Small intestine (tissue), 7 donors: ENCODE results near the gene TDRKH. TPM values are rescaled to one million over a fixed set of nuclear protein-coding genes. Genes with fewer than 3 reads are reported as not detected.

Experiments
- DNase-seq, 2 donors: peaks; one replicate each; pipeline versions ENCODE4 v3.0.0 to v3.0.0-alpha.2; 2013
- FAIRE-seq: peaks from 2 replicates; lab custom pipeline; 2012; peaks lifted over from hg19 to GRCh38; lab: Jason Lieb, UNC
- H3K27ac ChIP-seq, 3 donors: one replicate each; pipeline ENCODE4 v1.5.1; 2013; ENCODE audit warnings: low read length in 2 of 3, mild to moderate bottlenecking in 2 of 3, control low read depth in 1 of 3, inconsistent platforms in 1 of 3, low read depth in 1 of 3, moderate library complexity in 1 of 3
- H3K27me3 ChIP-seq, 3 donors: one replicate each; pipeline ENCODE4 v1.6.1; 2013; ENCODE audit warnings: low read length in 3 of 3, inconsistent platforms in 1 of 3; ENCODE audit not compliant: control insufficient read depth in 3 of 3, insufficient read depth in 3 of 3
- H3K36me3 ChIP-seq, 3 donors: one replicate each; pipeline ENCODE4 v1.6.1; 2013; ENCODE audit warnings: low read length in 3 of 3, inconsistent platforms in 1 of 3, low read depth in 1 of 3, mild to moderate bottlenecking in 1 of 3, moderate library complexity in 1 of 3; ENCODE audit not compliant: control insufficient read depth in 3 of 3, insufficient read depth in 2 of 3
- H3K4me1 ChIP-seq, 3 donors: one replicate each; pipeline ENCODE4 v1.6.1; 2013; ENCODE audit warnings: low read length in 2 of 3, inconsistent platforms in 1 of 3, low read depth in 1 of 3, mild to moderate bottlenecking in 1 of 3, moderate library complexity in 1 of 3; ENCODE audit not compliant: control insufficient read depth in 3 of 3, insufficient read depth in 2 of 3
- H3K4me3 ChIP-seq, 3 donors: one replicate each; pipeline ENCODE4 v1.5.1; 2013; ENCODE audit warnings: low read length in 3 of 3, control low read depth in 1 of 3, inconsistent platforms in 1 of 3, low read depth in 1 of 3, mild to moderate bottlenecking in 1 of 3, moderate library complexity in 1 of 3
- H3K9me3 ChIP-seq, 2 donors: one replicate each; pipeline ENCODE4 v1.6.1; 2013; ENCODE audit warnings: low read depth in 1 of 2, low read length in 1 of 2; ENCODE audit not compliant: control insufficient read depth in 2 of 2, insufficient read depth in 1 of 2
- WGBS, 3 donors: extraction: QIAGEN DNeasy Blood & Tissue Kit; methylation state at CpG; one replicate each; pipeline ENCODE4 v1.1.7; 2013; 5-methylcytosine and 5-hydroxymethylcytosine counted together
- polyA plus RNA-seq, 4 donors: library from polyadenylated mRNA; stranded (reverse) in 3 of 4; unstranded in 1 of 4; fragments of 200-250 nt in 3 of 4; fragments of 120-200 nt in 1 of 4; gene quantifications; one replicate each; pipeline versions ENCODE4 v1.2.1 to v1.2.3, GENCODE V29; 2013
- donor health status: healthy with polysubstance abuse.
- donor health status: control.
- donor health status: control.
- donor health status: Bipolar disorder and iron deficiency.
- donor health status: healthy.

Gene TDRKH
- polyA plus RNA-seq, 4 donors: 0.22 to 4.2 (median 2.4) TPM

- DNase-seq (no peak), FAIRE-seq (no peak)
- Histone ChIP-seq H3K4me1 (no peaks in the 10 kb centered on the region), H3K27me3 (no peaks in the 10 kb centered on the region), H3K4me3 (no peak overlapping the region), H3K36me3 (peaks cover 0 to 5% (median 2%) of the 10 kb centered on the region in 3 donors), H3K9me3 (no peaks in the 10 kb centered on the region), H3K27ac (no peak overlapping the region)
- 85 to 94% (median 94%) methylated on average over 9 of the region's 9 CpGs for WGBS, 3 donors
Observed at GRCh38 chr1:151811181-151811580, 20.9 kb upstream of the TDRKH start.

GRCh38 chr1:151809985-151810556 is 19.8 kb upstream of the TDRKH start:
- no peak for FAIRE-seq
- Histone ChIP-seq H3K27me3 (peaks cover 0 to 7% (median 0%) of the 10 kb centered on the region in 3 donors), H3K36me3 (peaks cover 0 to 5% (median 2%) of the 10 kb centered on the region in 3 donors), H3K4me3 (no peak overlapping the region), H3K9me3 (no peaks in the 10 kb centered on the region), H3K27ac (no peak overlapping the region), H3K4me1 (no peaks in the 10 kb centered on the region)
- DNase-seq: no peak
- 96 to 97% (median 97%) methylated on average over 1 of the region's 1 CpG for WGBS, 3 donors

DNA sequence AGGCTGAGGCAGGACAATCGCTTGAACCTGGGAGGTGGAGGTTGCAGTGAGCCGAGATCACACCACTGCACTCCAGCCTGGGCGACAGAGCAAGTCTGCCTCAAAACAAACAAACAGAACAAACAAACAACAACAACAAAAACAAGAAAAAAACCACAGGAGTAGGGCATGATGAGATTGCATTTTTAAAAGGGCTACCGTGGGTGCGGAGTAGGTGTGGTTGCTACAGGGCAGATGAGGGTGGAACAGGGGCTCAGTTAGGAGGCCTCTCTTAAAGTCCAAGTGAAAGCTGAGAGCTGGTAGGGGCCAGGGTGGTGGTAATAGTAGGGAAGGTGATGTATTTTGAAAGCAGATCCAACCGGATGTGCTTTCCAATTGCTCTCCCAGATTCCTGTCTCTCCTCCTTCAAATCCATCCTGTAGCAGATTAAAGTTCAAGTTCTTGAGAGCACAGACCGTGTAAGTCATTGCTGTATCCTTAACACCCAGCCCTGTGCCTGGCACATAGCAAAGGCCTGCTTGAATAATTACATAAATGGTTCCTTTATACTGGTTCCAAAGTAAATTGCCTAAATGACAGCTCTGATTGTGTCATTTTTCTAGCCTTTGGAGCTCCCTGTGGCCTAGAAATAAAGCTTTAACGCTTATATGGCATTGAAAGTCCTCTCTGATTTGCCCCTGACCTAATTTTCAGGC is 19.1 kb upstream of the TDRKH start:
- no peaks in the 10 kb centered on the region for H3K9me3 ChIP-seq
- no peak for DNase-seq
- FAIRE-seq: no peak
- peaks cover 0 to 5% (median 0%) of the 10 kb centered on the region in 3 donors for H3K36me3 ChIP-seq
- H3K27me3 ChIP-seq: peaks cover 0 to 12% (median 0%) of the 10 kb centered on the region in 3 donors
- no peak overlapping the region for H3K4me3 ChIP-seq
- 61 to 70% (median 66%) methylated on average over 8 of the region's 8 CpGs for WGBS, 3 donors
- no peaks in the 10 kb centered on the region for H3K4me1 ChIP-seq
- H3K27ac ChIP-seq: no peak overlapping the region

- WGBS, 3 donors: 54 to 56% (median 55%) methylated on average over 1 of the region's 1 CpG
- Histone ChIP-seq H3K9me3 (no peaks in the 10 kb centered on the region), H3K27me3 (peaks cover 0 to 22% (median 0%) of the 10 kb centered on the region in 3 donors), H3K36me3 (peaks cover 0 to 5% (median 0%) of the 10 kb centered on the region in 3 donors), H3K4me1 (no peaks in the 10 kb centered on the region), H3K4me3 (no peak overlapping the region), H3K27ac (no peak overlapping the region)
- DNase-seq (no peak), FAIRE-seq (no peak)
Observed at GRCh38 chr1:151807766-151808165, 17.5 kb upstream of the TDRKH start.

- Histone ChIP-seq H3K9me3 (no peaks in the 10 kb centered on the region), H3K4me1 (no peaks in the 10 kb centered on the region), H3K36me3 (peaks cover 0 to 5% (median 0%) of the 10 kb centered on the region in 3 donors), H3K27ac (no peak overlapping the region), H3K27me3 (peaks cover 0 to 27% (median 0%) of the 10 kb centered on the region in 3 donors), H3K4me3 (no peak overlapping the region)
- no peak for DNase-seq
- WGBS, 3 donors: 58 to 74% (median 59%) methylated on average over 5 of the region's 5 CpGs
- FAIRE-seq: no peak
Observed at GRCh38 chr1:151807131-151807530, 16.8 kb upstream of the TDRKH start.

DNA sequence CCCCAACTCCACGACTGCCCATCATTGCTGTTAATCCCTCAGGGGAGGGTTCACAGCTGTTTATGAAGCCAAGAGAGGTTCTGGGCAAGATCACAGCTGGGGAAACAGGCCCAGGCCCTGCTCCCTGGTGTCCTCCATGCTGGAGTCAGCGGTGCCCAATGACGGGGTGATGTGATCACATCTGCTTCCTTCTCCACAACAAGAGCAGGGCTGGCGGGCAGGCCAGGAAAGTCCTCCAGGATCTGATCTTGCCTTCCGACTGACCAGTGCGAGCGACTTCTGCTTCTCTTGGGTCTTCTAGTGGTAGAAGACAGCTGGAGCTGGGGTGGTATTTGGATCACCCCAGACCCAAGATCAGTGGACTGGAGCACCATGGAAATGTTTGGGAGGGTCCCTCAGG is 15.9 kb upstream of the TDRKH start:
- WGBS, 3 donors: 77 to 87% (median 83%) methylated on average over 7 of the region's 7 CpGs
- H3K27me3 ChIP-seq: peaks cover 0 to 30% (median 0%) of the 10 kb centered on the region in 3 donors
- peaks cover 0 to 3% (median 0%) of the 10 kb centered on the region in 3 donors for H3K36me3 ChIP-seq
- H3K9me3 ChIP-seq: no peaks in the 10 kb centered on the region
- H3K4me3 ChIP-seq: no peak overlapping the region
- H3K27ac ChIP-seq: no peak overlapping the region
- FAIRE-seq: no peak
- no peak for DNase-seq
- no peaks in the 10 kb centered on the region for H3K4me1 ChIP-seq

- H3K9me3 ChIP-seq: no peaks in the 10 kb centered on the region
- peaks cover 0 to 39% (median 0%) of the 10 kb centered on the region in 3 donors for H3K27me3 ChIP-seq
- no peak for FAIRE-seq
- no peak within 1 kb of the TSS for H3K27ac ChIP-seq
- DNase-seq: no peak
- 42 to 69% (median 56%) methylated on average over 12 of the region's 12 CpGs for WGBS, 3 donors
- H3K4me3 ChIP-seq: no peak within 1 kb of the TSS
- no peaks in the 10 kb centered on the region for H3K4me1 ChIP-seq
- no peaks in the 10 kb centered on the region for H3K36me3 ChIP-seq
Observed at GRCh38 chr1:151805066-151805820, 14.9 kb upstream of the TDRKH start, which contains the start of gene LINGO4. Gene LINGO4 (minus strand): TSS chr1:151805419. CDS start chr1:151802704, 2,715 bp downstream.

DNA sequence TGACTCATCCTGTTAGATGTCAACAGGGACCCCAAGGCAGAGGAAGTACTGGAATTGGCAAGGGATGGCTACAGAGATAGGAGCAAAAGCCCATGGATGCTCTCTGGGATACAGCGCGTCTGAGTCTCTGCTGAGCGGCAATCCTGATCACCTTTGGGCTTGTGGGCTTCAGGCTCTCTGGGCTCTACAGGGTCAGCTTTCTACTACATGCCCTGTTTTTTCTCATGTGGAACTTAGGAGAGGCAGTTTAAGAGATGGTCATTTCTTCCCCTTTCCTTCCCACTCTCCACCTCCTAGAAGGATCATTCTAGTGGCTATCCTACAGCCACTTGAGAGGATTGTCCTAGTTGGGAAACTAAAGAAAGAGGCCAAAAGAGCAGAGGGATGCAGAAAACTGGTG is 13.6 kb upstream of the TDRKH start:
- WGBS, 3 donors: 93 to 100% (median 96%) methylated on average over 3 of the region's 3 CpGs
- no peak overlapping the region for H3K27ac ChIP-seq
- DNase-seq (no peak), FAIRE-seq (no peak)
- no peaks in the 10 kb centered on the region for H3K4me1 ChIP-seq
- peaks cover 0 to 50% (median 0%) of the 10 kb centered on the region in 3 donors for H3K27me3 ChIP-seq
- no peak overlapping the region for H3K4me3 ChIP-seq
- H3K36me3 ChIP-seq: no peaks in the 10 kb centered on the region
- no peaks in the 10 kb centered on the region for H3K9me3 ChIP-seq
